Fibroblast of lung (primary cell): ENCODE results near the gene RAB34. TPM values are rescaled to one million over a fixed set of nuclear protein-coding genes. Genes with fewer than 3 reads are reported as not detected.
A peak's percentile ranks its signal among the peaks of the same experiment; 100 is the strongest.

Source experiments
- DNase-seq, 2 donors: peaks; one replicate each; pipeline versions ENCODE4 v3.0.0 to v3.0.0-alpha.2; 2010; ENCODE audit warnings: low read depth in 2 of 2
- H2AFZ ChIP-seq: 2 replicates; pipeline ENCODE4 v1.5.1; 2012; ENCODE audit warnings: low read length, control low read depth, inconsistent platforms
- H3K27ac ChIP-seq: 2 replicates; pipeline ENCODE4 v1.5.1; 2011; ENCODE audit warnings: low read length, control low read depth; ENCODE audit not compliant: insufficient read depth
- H3K27me3 ChIP-seq: 2 replicates; pipeline ENCODE4 v1.5.1; 2011; ENCODE audit warnings: mild to moderate bottlenecking, low read length; ENCODE audit not compliant: control insufficient read depth, insufficient read depth
- H3K36me3 ChIP-seq: 2 replicates; pipeline ENCODE4 v1.5.1; 2011; ENCODE audit warnings: low read length; ENCODE audit not compliant: control insufficient read depth, insufficient read depth
- H3K4me1 ChIP-seq: 2 replicates; pipeline ENCODE4 v1.5.1; 2011; ENCODE audit warnings: low read length; ENCODE audit not compliant: control insufficient read depth, insufficient read depth; ENCODE audit errors: extremely low read depth
- H3K4me2 ChIP-seq: 2 replicates; pipeline ENCODE4 v1.5.1; 2011; ENCODE audit warnings: low read length, control low read depth; ENCODE audit not compliant: insufficient read depth; ENCODE audit errors: extremely low read depth
- H3K4me3 ChIP-seq, 4 experiments: fragments of 200-600 bp in 1 of 4; sonication (generic) in 1 of 4; replicated peaks in 1 of 4; 2 replicates each; pipeline ENCODE4 v1.5.1; 2011 to 2016; ENCODE audit warnings: low read length in 4 of 4, low read depth in 3 of 4, mild to moderate bottlenecking in 3 of 4, control low read depth in 2 of 4, inconsistent platforms in 1 of 4, mixed read lengths in 1 of 4; ENCODE audit not compliant: insufficient read depth in 1 of 4; ENCODE audit errors: control extremely low read depth in 1 of 4
- H3K79me2 ChIP-seq: 2 replicates; pipeline ENCODE4 v1.5.1; 2012; ENCODE audit warnings: mild to moderate bottlenecking, low read length, inconsistent platforms; ENCODE audit not compliant: control insufficient read depth, insufficient read depth
- H3K9ac ChIP-seq: 2 replicates; pipeline ENCODE4 v1.5.1; 2011; ENCODE audit warnings: mild to moderate bottlenecking, low read length, control low read depth; ENCODE audit not compliant: insufficient read depth
- H3K9me3 ChIP-seq: 2 replicates; pipeline ENCODE4 v1.5.1; 2012; ENCODE audit warnings: low read depth, low read length; ENCODE audit not compliant: control insufficient read depth, insufficient read depth
- H4K20me1 ChIP-seq: 2 replicates; pipeline ENCODE4 v1.5.1; 2011; ENCODE audit warnings: low read length; ENCODE audit not compliant: control insufficient read depth, insufficient read depth; ENCODE audit errors: extremely low read depth
- CTCF ChIP-seq, 2 donors: IDR thresholded peaks in 1 of 2; conservative IDR thresholded peaks in 1 of 2; 1 replicate in 1 of 2; 2 replicates in 1 of 2; pipeline ENCODE4 v1.5.1; 2011 to 2012; ENCODE audit warnings: low read length in 2 of 2, control low read depth in 1 of 2, inconsistent platforms in 1 of 2, low read depth in 1 of 2, mild to moderate bottlenecking in 1 of 2
- EZH2 ChIP-seq: IDR thresholded peaks from 2 replicates; pipeline ENCODE4 v1.5.1; 2012; ENCODE audit warnings: low read length, control low read depth, mild to moderate bottlenecking; ENCODE audit errors: missing control alignments
- polyA plus RNA-seq, 2 donors: library from polyadenylated mRNA; depleted of rRNA in 1 of 2; stranded (reverse) in 1 of 2; unstranded in 1 of 2; fragments of >200 nt; gene quantifications; 2 replicates each; pipeline ENCODE4 v1.2.1, GENCODE V29; 2011 to 2012; ENCODE audit warnings: missing spikeins in 1 of 2
- total RNA-seq: library from RNA; depleted of rRNA; stranded (reverse); fragments of >200 nt; gene quantifications from 2 replicates; pipeline ENCODE4 v1.2.1, GENCODE V29; 2014

Gene RAB34
- total and polyA plus RNA-seq, 2 donors (not counting 1 experiment from before 2014, with no cell fraction given), result 174 to 287 TPM

GRCh38 chr17:28729950-28730330 is 12.3 kb upstream of the RAB34 start:
- DNase-seq, result no peak
- Histone ChIP-seq H4K20me1 (no peaks in the 10 kb centered on the region), H3K9ac (no peak overlapping the region), H3K9me3 (no peaks in the 10 kb centered on the region), H3K4me2 (no peak overlapping the region), H3K36me3 (no peaks in the 10 kb centered on the region), H3K27me3 (no peaks in the 10 kb centered on the region), H3K4me1 (peaks cover 14% of the 10 kb centered on the region), H3K27ac (no peak overlapping the region), H3K79me2 (no peaks in the 10 kb centered on the region), H2AFZ (no peak overlapping the region), H3K4me3 (no peak overlapping the region)
- TF ChIP-seq CTCF (conservative IDR thresholded peaks at IDR 0.05 in 1 of 2, IDR thresholded peaks at IDR 0.05 in 1 of 2; ENCODE audit: low read depth in 1 of 2, low read length in 2 of 2) (no peak), EZH2 (no peak)

- TF ChIP-seq EZH2 (no peak), CTCF (conservative IDR thresholded peaks at IDR 0.05 in 1 of 2, IDR thresholded peaks at IDR 0.05 in 1 of 2; ENCODE audit: low read depth in 1 of 2, low read length in 2 of 2) (no peak)
- peaks cover 15% of the 10 kb centered on the region for H3K4me1 ChIP-seq
- peak within 1 kb of the TSS; percentile 94 for H3K27ac ChIP-seq
- peak within 1 kb of the TSS; percentile 71 to 84 (median 76) for H3K4me3 ChIP-seq
- H3K9me3 ChIP-seq, result no peaks in the 10 kb centered on the region
- peak within 1 kb of the TSS; percentile 99 for H3K4me2 ChIP-seq
- H3K79me2 ChIP-seq, result no peaks in the 10 kb centered on the region
- peak within 1 kb of the TSS; percentile 90 for H2AFZ ChIP-seq
- DNase-seq, result peak; percentile 84 to 95
- no peaks in the 10 kb centered on the region for H4K20me1 ChIP-seq
- H3K27me3 ChIP-seq, result no peaks in the 10 kb centered on the region
- peak within 1 kb of the TSS; percentile 93 for H3K9ac ChIP-seq
- H3K36me3 ChIP-seq, result peaks cover 4% of the 10 kb centered on the region
Observed at GRCh38 chr17:28728364-28729200, 10.9 kb upstream of the RAB34 start, which contains the start of gene NEK8. Gene NEK8, plus strand, starts transcription at chr17:28728788. Its CDS starts 26 bp downstream, at chr17:28728814.

- H3K27ac ChIP-seq, result peak overlapping the region; percentile 46
Observed at GRCh38 chr17:28726627-28727491, 9.2 kb upstream of the RAB34 start.

More at GRCh38 chr17:28726627-28727491, 9.2 kb upstream of the RAB34 start:
- TF ChIP-seq CTCF (conservative IDR thresholded peaks at IDR 0.05 in 1 of 2, IDR thresholded peaks at IDR 0.05 in 1 of 2; ENCODE audit: low read depth in 1 of 2, low read length in 2 of 2) (peak; percentile 93 to 96), EZH2 (no peak)
- no peaks in the 10 kb centered on the region for H3K9me3 ChIP-seq
- no peaks in the 10 kb centered on the region for H3K27me3 ChIP-seq
- H3K4me2 ChIP-seq, result peak overlapping the region; percentile 95
- peak; percentile 91 to 92 for DNase-seq
- peak overlapping the region; percentile 61 for H3K9ac ChIP-seq
- H3K4me3 ChIP-seq, result peak overlapping the region; percentile 66 to 78 (median 74)
- H4K20me1 ChIP-seq, result no peaks in the 10 kb centered on the region
- peaks cover 15% of the 10 kb centered on the region for H3K79me2 ChIP-seq
- peaks cover 17% of the 10 kb centered on the region for H3K4me1 ChIP-seq
- peak overlapping the region; percentile 70 for H2AFZ ChIP-seq
- peaks cover 7% of the 10 kb centered on the region for H3K36me3 ChIP-seq
